GM19328 (cell line): ENCODE results near the gene GATD1.

Source experiments
- ATAC-seq: cut with Tn5 transposase; IDR thresholded peaks from one replicate; pipeline ENCODE4 v1.9.1; 2021; ENCODE audit warnings: mild to moderate bottlenecking, moderate library complexity; ENCODE audit not compliant: unreplicated experiment

GATD1 gene

DNA sequence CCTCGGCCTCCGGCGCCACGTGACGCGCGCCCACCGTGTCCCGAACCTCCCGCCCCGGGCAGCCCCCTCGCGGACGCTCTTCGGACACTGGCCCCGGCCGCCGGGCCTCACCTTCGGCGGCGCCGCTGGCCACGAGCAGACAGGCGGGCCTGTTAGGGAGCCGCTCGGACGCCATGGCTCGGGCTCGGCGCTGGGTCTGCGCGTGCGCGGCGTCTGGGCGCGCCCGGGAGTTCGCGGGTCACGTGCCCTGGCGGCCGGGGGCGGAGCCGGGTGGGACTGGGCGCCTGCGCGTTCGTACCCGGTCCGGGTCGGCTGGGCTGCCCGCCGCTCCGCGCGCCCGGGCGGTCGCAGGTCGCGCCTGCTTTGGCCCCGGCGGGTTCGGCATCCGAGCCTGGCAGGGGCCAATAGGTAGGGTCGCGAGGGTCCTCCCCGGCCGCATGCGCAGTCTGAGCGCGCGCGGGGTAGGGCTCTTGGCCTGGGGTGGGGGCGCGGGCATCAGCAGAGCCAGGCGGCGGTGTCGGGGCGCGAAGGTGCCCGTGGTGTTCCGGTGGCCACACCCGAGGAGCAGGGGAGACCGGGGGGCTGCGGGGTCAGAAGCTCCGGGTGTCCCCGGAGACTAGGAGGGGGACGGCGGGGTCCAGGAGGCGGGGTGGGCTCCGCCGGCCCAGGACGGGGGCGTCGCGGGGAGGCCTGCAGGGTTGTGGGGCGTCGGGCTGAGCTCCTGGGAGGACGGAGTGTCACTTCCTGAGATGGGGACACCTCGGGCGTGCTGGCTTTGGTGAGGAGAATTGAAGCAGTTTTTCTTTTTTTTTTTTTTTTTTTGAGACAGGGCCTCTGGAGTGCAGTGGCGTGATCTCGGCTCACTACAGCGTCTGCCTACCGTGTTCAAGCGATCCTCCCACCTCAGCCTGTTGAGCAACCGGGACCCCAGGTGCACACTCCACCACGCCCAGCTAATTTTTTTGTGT lies at the start of gene GATD1:
Gene GATD1 (minus strand): TSS at position 200 of the 968 bp plus-strand sequence. CDS start 25 bp downstream, at position 175.
- peak; percentile 73 for ATAC-seq

- ATAC-seq = no peak
Measured at GRCh38 chr11:826836-827145, 49.5 kb upstream of the GATD1 start.

GRCh38 chr11:826227-826621 lies 48.9 kb upstream of the GATD1 start:
- no peak for ATAC-seq

GRCh38 chr11:825366-826226 lies 48.3 kb upstream of the GATD1 start:
- ATAC-seq = no peak

DNA sequence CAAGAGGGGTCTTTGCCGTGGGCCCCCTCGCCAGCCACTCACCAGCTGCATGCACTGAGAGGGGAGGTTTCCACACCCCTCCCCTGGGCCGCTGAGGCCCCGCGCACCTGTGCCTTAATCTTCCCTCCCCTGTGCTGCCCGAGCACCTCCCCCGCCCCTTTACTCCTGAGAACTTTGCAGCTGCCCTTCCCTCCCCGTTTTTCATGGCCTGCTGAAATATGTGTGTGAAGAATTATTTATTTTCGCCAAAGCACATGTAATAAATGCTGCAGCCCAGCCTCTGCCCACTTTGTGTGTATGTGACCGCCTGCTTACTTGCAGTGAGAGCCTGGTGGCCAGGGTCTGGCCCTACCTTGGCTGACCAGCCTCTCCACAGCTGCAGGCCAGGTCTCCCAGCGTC lies 47.7 kb upstream of the GATD1 start:
- ATAC-seq = no peak

- ATAC-seq = no peak
Measured at GRCh38 chr11:824292-824880, 47.1 kb upstream of the GATD1 start.

- ATAC-seq = no peak
Measured at GRCh38 chr11:823441-824291, 46.4 kb upstream of the GATD1 start.

DNA sequence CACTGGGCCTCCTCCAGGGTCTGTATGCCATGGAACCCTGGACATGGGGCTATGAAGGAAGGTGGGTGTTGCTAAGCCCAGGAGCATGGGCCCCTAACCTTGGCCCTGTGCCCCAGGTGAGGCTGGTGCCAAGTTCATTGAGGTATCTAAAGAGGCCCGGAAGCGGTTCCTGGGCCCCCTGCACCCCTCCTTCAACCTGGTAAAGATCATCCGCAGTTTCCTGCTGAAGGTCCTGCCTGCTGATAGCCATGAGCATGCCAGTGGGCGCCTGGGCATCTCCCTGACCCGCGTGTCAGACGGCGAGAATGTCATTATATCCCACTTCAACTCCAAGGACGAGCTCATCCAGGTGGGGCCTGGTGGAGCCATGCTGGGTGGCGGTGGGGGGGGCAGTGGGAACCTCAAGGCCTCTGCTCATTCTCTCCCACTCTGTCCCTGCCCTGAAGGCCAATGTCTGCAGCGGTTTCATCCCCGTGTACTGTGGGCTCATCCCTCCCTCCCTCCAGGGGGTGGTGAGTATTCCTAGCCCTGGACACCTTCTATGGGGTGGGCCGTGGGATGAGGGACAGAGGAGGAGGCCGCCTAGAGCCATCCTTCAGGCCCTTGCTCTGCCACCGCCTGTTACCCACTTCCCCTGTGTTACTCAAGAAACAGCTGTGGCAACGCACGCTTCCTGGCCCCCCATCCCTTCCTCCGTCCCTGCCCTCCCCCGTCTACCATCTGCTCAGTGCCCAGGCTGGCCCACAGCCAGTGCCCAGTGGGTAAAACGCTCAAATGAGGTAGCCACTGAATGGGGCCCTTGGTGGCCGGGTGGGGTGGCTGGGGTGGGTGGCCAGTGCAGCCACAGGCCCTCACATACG lies 44.5 kb upstream of the GATD1 start:
- no peak for ATAC-seq

GRCh38 chr11:820655-821511 lies 43.6 kb upstream of the GATD1 start:
- no peak for ATAC-seq

- peak; percentile 59 for ATAC-seq
Measured at GRCh38 chr11:819943-820649, 42.8 kb upstream of the GATD1 start.

DNA sequence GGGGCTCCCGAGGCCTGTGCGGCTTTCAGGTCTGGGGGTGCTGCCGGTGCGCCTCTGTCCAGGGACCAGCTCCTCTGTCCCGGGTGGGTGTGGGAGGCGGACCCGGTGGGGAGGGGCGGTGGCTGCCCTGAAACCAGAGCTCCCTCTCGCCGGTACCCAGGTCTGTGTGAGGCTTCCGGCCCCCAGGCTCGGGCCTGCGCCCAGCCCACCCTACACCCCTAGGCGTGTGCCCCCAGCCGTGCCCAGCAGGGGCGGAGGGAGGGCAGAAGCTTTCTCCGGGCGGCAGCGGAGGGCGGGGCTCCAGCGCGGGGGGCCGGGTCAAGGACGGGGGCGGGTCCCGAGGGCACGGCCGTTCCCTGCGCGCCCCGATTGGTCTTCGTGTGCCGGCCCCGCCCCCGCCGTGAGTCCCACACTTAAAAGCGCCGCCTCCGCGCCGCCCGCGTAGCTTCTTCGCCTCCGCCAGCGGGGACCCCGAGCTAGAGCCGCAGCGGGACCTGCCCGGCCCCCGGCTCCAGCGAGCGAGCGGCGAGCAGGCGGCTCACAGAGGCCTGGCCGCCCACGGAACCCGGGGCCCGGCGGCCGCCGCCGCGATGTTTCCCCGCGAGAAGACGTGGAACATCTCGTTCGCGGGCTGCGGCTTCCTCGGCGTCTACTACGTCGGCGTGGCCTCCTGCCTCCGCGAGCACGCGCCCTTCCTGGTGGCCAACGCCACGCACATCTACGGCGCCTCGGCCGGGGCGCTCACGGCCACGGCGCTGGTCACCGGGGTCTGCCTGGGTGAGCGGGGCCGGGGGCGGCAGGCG lies 42.0 kb upstream of the GATD1 start:
- peak; percentile 67 for ATAC-seq

GRCh38 chr11:818396-819128 lies 41.3 kb upstream of the GATD1 start, which contains the start of gene PNPLA2:
TSS of gene PNPLA2 (plus strand) at chr11:818914. CDS start at chr11:819719, 805 bp downstream.
- ATAC-seq = no peak

DNA sequence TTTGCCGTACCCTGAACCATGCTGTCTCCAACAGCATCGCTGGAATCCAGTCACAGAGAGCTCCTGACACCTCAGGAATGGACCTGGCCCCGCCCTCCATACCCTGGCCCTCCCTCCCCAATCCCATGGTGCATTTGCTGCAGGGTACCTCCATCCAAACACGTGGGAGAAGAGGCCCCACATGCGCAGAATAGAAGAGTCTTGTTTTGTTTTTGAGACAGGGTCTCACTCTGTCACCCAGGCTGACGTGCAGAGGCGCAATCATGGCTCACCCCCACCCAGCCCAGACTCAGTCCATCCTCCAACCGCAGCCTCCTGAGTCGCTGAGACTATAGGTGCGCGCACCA lies 39.1 kb upstream of the GATD1 start:
- no peak for ATAC-seq

DNA sequence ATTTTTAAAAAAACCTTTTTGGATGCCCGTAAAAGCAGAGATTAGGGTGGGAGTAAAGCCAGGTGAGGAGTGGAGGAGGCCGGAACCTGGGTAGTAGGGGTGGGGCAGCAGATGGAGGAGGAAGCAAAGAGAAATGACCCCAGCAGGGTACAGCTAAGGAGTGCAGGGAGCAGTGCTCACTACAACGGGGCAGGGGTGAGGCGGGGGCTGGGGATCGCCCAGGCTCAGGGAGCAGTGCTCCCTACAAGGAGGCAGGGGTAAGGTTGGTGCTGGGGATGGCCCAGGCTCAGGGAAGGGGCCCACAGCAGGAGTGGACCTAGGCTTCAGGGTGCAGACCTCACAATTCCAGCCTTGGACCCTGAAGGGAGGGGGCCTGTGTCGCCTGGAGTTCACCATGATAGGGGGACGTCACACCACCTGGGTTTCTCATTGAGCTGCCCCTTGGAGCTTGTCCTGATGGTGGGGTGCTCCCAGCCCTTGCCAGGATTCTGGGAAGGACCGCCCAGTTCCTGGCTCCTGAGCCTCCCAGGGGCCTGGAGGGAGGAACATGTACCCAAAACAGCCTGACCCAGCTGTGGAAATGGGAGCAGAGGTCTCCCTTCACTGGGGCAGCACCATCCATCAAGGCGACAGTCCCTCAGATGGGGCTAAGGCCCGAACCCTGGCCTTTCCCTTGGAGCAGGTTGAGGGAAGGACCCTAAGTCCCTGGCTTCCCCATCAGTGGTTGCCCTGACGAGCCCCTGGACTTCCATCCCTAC lies 38.6 kb upstream of the GATD1 start:
- ATAC-seq = no peak

DNA sequence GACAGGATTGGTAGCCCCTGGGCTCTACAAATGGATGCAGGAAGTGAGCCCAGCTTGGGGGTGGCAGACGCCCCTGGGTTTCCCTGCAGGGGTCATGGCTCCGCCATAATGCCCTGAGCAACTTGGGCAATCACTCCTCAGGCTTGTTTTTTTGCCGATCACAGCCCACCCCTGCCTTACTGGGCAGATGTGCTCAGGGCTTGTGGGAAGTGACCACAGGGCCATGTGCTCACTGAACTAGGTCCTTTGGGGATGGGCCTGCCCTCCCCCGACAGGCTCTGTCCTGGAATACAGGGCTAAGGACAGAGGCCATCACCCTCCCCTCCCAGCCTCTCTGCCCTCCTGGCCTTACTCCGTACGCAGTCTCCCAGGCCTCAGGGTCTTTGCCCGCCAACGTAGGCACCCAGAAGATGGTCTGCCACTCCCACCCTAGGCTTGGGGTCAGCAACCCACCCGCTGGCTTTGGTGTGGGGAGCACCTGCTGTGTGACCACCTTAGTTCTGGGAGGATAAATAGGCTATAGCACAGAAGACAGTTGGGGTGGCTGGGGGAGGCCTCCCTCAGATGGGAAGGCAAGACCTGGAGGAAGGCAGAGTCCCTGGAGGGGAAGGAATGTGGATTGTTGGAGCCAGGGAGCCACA lies 36.3 kb upstream of the GATD1 start:
- ATAC-seq = no peak
